Neural progenitor cell (in vitro differentiated cells): ENCODE measurements around the gene CTNNB1.

Experiments used
- CTCF ChIP-seq: fragments of 200-600 bp; sonication (generic); IDR thresholded peaks from 2 replicates; pipeline ENCODE4 v1.5.1; 2017; ENCODE audit warnings: antibody characterized with exemption, mild to moderate bottlenecking
- EZH2phosphoT487 ChIP-seq: fragments of 200-600 bp; sonication (generic); IDR thresholded peaks from 2 replicates; pipeline ENCODE4 v1.6.1; 2017; ENCODE audit warnings: antibody characterized with exemption

GRCh38 chr3:41164777-41165176 is 34.5 kb upstream of the CTNNB1 start:
- TF ChIP-seq CTCF (no peak), EZH2phosphoT487 (no peak)
